ENCODE results near the gene UBR2. TPM values are rescaled to one million over a fixed set of nuclear protein-coding genes. Genes with fewer than 3 reads are reported as not detected.
A peak's percentile ranks its signal among the peaks of the same experiment; 100 is the strongest.
"Not testable (repeated sequence)": the region's sequence is repeated elsewhere in the genome, so short reads cannot be mapped to it uniquely, and the experiment has no call there.

The UBR2 gene
- total RNA-seq, 1 donor from 2014 or later: 20.5 TPM

- no peak for DNase-seq (ENCODE audit: low read depth, low spot score)
These were observed 54.3 kb downstream of the UBR2 start for GRCh38 chr6:42618105-42618504.

DNA sequence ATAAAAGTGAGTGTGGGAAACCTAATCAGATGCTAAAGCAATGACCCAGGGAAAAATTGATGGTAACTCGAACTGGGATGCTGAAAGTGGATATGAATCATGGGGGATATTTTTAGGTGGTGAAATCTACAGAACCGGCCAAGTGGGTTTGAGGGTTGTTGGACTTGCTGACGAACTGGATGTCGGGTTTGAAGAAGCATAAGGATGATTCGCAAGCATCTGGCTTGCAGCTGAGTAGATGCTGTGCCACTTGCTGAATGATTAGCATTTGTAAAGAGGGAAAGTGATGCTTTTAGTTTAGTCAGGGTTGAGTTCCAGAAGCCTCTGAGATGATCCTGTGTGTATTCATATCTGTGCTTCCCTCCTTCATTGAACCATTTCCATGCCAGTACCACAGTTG lies 54.9 kb downstream of the UBR2 start:
- DNase-seq (ENCODE audit: low read depth, low spot score): no peak

DNA sequence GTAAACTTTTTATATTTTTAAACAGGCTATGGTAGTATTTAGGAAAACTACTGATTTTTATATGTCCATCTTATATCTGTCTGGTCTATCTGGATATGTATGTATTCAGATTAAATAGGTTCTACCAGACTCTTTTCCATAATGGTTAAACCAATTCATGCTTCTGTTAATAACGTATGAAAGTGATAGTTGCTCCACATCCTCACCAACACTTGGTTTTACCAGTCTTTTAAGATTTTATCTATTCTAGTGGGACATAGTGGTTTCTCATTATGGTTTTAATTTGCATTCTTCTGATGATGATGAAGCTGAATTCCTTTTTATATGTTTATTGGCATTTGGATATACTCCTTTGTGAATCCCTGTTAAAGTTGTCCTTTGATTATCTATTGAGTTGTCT lies 56.1 kb downstream of the UBR2 start:
- no peak for DNase-seq (ENCODE audit: low read depth, low spot score)

GRCh38 chr6:42624601-42625000 lies 60.8 kb downstream of the UBR2 start:
- DNase-seq (ENCODE audit: low read depth, low spot score): no peak

DNA sequence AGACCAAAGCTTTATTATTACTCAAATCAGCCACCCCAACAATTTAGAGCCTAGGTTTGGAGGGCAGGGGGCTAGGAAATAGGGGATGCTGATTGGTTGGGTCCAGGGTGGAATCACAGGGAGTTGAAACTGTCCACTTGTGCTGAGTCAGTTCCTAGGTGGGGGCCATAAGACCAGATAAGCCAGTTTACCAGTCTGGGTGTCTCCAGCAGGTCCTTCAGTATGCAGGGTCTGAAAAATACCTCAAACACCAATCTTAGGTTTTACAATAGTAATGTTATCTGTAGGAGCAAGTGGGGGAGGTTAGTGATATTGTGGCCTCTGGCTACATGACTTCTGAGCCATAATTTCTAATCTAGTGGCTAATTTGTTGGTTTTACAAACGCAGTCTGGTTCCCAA lies 63.2 kb downstream of the UBR2 start:
- no peak for DNase-seq (ENCODE audit: low read depth, low spot score)

DNA sequence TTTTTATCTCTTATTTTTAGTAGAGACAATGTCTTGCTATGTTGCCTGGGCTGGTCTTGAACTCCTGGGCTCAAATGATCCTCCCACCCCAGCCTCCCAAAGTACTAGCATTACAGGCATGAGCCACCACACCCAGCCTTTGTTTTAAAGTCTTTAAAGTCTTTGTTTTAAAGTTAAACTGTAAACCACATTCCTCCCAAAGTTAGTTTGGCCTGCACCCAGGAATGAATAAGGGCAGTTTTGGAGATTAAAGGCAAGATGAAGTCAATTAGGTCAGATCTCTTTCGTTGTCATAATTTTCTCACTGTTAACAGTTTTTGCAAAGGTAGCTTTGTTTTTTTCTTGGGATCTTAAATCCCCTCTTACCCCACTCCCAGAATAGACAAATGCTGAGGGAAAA lies 63.8 kb downstream of the UBR2 start:
- no peak for DNase-seq (ENCODE audit: low read depth, low spot score)

DNA sequence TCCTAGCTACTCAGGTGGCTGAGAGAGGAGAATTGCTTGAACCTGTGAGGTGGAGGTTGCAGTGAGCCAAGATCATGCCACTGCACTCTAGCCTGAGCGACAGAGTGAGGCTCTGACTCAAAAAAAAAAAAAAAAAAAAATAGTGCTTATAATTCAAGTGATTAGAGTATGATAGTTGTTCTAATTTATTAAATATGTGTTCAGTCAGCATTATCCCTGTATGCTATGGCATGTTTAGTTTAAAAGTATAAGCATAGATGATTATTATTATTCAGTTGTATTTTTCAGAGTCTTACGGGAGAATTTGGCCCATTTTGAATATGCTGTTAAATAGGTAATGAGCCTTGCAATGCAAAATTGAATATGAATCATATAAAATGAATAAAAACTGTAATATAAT lies 64.8 kb downstream of the UBR2 start:
- no peak for DNase-seq (ENCODE audit: low read depth, low spot score)

DNA sequence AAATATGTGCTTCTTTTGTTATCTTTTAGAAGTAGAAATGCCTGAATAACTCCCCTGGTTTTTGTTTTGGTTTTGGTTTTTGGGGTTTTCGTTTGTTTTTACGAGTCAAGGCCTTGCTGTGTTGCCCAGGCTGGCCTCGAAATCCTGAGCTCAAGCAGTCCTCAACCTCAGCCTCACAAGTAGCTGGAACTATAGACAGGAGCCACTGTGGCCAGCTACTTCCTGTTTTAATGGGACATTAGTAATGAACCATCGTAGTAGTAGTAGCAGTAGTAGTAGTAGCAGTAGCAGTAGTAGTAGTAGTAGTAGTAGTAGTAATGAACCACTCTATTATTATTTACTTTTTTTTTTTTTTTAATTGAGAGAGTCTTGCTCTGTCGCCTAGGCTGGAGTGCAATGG lies 66.0 kb downstream of the UBR2 start:
- no peak for DNase-seq (ENCODE audit: low read depth, low spot score)

DNA sequence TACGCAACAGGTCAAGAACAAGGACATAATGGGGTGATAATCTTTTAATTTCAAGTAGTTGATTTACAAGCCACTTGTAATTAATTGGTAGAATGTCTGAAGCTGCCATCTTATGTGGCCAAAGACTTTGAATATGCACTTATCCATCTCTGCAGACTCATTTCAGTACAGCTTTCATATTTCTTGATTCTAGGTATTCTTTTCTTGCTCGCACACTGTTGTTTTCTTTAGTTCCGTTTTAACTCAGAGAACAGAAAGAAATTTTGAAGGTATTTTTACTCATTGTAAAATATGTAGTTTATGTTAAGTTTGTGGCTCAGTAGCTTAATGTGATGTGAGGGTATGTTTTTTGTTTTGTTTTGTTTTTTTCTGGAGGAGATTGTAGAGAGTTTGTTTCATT lies 73.9 kb downstream of the UBR2 start:
- DNase-seq (ENCODE audit: low read depth, low spot score): no peak

DNA sequence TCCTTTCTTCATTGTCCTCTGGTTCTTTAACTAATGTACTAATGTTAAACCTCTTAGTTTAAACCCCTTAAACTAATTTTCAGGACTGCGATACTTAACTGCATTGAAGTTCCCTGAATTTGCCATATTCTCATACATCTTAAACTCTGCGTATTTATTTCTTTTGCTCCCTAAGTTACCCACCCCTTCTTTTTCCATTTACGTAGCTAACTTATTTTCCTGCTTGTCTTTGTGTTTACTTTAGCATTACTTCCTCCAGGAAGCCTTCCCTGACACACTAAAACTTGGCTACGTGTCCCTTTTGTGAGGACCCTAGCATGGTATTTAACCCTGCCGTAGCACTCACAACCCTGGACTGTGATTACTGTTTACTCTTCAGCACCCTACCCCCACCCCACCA lies 79.0 kb downstream of the UBR2 start:
- DNase-seq (ENCODE audit: low read depth, low spot score): no peak

DNA sequence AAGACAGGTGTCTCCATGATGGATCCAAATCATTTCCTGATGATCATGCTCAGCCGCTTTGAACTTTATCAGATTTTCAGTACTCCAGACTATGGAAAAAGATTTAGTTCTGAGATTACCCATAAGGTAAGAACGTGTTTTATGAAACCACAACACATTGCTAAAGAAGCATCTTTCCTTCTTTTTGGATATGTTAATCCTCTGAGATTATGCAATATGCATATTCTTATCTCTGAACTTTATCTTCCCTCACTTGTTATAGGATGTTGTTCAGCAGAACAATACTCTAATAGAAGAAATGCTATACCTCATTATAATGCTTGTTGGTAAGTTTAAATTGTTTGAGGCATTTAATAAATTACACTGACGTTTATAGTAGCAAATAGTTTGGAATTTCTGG lies 80.4 kb downstream of the UBR2 start:
- no peak for DNase-seq (ENCODE audit: low read depth, low spot score)

DNA sequence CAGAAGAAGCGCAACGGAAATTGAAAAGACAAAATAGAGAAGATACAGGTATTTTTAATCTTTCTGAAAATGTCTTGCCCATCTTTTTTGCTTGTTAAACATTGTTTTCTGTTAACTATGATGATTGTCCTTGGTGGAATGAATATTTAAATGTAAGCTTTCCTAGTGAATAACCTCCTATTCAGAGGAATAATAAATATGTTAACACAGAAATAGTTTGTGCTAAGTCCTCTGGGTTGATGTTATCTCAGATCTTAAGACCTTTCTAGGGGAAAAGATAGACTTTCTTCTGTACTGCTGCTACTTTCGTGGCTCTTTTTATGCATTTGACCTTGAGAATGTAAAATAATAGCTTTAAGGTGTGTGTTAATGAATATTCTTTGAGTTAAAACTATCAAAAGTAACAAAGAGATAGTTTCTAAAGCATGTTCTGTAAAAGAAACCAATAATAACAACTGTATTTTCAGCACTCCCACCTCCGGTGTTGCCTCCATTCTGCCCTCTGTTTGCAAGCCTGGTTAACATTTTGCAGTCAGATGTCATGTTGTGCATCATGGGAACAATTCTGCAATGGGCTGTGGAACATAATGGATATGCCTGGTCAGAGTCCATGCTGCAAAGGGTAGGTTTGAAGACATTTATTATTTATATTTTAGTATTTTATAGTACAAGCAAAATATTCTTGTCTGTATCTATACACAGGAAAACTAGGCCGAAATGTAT lies 88.4 kb downstream of the UBR2 start:
- DNase-seq (ENCODE audit: low read depth, low spot score): no peak

GRCh38 chr6:42653851-42654250 lies 90.0 kb downstream of the UBR2 start:
- DNase-seq (ENCODE audit: low read depth, low spot score): no peak

DNA sequence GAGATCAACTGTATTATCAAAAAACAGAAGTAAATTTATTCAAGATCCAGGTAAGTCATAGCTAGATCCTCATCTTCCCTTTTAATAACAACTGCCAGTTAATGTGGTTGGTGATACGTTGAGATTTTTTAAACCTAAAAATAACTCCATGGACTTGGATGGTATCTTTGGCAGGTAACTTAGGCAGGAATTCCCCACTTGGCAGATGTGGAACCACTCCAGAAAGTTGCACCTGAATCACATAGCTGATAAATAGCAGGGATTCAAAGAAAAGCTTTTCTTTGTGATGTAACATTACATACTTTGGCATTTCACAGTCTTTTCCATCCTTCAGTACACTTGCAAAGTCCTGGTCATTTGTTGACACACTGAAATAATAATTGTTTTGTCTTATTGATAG lies 96.0 kb downstream of the UBR2 start:
- DNase-seq (ENCODE audit: low read depth, low spot score): no peak

DNA sequence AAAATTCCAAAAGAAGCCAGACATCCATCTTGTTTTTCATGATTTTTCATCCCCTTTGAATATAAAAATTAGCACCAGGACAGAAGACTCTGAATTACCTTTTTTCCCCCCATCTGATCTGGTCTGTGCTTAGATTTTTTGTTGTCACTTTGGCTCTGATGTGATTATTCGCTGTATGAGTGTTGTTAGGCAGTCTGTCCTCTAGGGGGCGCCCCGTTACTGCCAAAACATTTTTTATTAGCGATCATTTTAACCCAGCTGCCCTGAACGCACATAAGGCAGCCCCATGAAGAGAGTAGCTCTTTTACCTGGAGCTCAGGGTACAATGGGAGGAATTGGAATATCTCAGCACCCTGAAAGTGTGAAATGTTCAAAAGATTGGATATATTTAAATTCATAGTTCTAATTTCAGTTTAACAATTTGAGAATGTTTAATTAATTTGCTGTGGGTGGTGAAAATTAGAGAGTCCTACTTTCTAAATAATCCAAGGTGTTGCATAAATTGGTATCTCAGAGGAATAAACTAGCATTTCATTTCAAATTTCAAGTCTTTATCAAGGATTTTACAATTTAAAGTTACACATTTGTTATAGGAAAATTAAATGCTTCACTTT lies 97.8 kb downstream of the UBR2 start:
- peak; percentile 19 for DNase-seq (ENCODE audit: low read depth, low spot score)

- DNase-seq (ENCODE audit: low read depth, low spot score): no peak
These were observed 100.9 kb downstream of the UBR2 start for GRCh38 chr6:42664718-42665117.

DNA sequence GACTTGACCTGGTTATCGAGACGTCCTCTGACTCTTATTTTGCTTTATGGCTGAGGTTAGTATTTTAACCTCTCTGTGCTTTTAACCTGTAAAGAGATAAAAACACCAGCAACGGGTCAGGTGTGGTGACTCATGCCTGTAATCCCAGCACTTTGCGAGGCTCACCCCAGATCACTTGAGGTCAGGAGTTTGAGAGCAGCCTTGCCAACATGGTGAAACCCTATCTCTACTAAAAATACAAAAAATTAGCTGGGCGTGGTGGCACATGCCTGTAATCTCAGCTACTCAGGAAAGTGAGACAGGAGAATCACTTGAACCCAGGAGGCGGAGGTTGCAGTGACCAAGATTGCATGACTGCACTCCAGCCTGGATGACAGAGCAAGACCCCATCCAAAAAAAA lies 110.5 kb downstream of the UBR2 start:
- not testable (repeated sequence) for DNase-seq (ENCODE audit: low read depth, low spot score)

GRCh38 chr6:42674780-42675179 lies 111.0 kb downstream of the UBR2 start:
- no peak for DNase-seq (ENCODE audit: low read depth, low spot score)

DNA sequence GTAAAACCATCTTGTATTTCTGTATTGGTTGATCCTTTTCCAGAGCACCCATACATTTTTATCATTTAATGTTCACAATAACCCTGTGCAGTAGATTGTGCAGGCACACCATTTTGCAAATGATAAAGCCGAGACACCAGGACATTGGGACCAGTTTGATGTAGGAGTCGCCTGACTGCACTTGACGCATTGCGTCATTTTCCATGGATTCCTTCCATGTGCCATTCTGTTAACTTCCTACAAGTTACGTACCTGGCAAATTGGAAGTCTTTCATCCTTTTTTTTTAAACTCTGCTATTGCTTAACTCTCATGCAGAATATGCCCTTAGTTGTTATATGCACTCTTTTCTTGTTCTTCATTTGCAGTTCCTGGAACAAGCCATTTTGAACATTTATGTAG lies 115.5 kb downstream of the UBR2 start:
- no peak for DNase-seq (ENCODE audit: low read depth, low spot score)

GRCh38 chr6:42688281-42688680 lies 124.5 kb downstream of the UBR2 start:
- DNase-seq (ENCODE audit: low read depth, low spot score): no peak

GRCh38 chr6:42689371-42689770 lies 125.5 kb downstream of the UBR2 start:
- DNase-seq (ENCODE audit: low read depth, low spot score): no peak

- DNase-seq (ENCODE audit: low read depth, low spot score): no peak
These were observed 126.4 kb downstream of the UBR2 start for GRCh38 chr6:42690151-42690702.

DNA sequence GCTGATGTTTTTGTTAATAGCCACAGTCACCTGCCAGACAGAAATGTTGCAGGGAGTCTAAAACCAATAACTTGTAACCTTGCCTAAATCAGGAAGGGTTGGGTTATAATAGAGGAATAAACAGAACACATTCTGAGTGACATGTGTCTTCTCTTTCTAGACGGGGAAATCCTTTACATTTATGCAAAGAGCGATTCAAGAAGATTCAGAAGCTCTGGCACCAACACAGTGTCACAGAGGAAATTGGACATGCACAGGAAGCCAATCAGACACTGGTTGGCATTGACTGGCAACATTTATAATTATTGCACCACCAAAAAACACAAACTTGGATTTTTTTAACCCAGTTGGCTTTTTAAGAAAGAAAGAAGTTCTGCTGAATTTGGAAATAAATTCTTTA lies 127.0 kb downstream of the UBR2 start:
- no peak for DNase-seq (ENCODE audit: low read depth, low spot score)

All from pulmonary artery endothelial cell (primary cell).